G401 (cell line): ENCODE data around the gene KDM3B. TPM values are rescaled to one million over a fixed set of nuclear protein-coding genes. Genes with fewer than 3 reads are reported as not detected.
A peak's percentile ranks its signal among the peaks of the same experiment; 100 is the strongest.
"Not testable (repeated sequence)": the region's sequence is repeated elsewhere in the genome, so short reads cannot be mapped to it uniquely, and the experiment has no call there.

Experiments
- DNase-seq: peaks from one replicate; pipeline ENCODE4 v3.0.0-alpha.2; 2015; ENCODE audit warnings: low spot score
- in situ Hi-C: cut with HindIII; loops from 2 replicates; pipeline ENCODE4 v1.10.0; 2016; ENCODE audit warnings: low sequenced_read_pairs, mixed read lengths
- total RNA-seq: library from RNA; depleted of rRNA; stranded (reverse); fragments of >200 nt; shearing (Covaris generic); gene quantifications from 2 replicates; pipeline ENCODE4 v1.2.3, GENCODE V29; 2014; rRNA removed

The KDM3B gene, protein sequence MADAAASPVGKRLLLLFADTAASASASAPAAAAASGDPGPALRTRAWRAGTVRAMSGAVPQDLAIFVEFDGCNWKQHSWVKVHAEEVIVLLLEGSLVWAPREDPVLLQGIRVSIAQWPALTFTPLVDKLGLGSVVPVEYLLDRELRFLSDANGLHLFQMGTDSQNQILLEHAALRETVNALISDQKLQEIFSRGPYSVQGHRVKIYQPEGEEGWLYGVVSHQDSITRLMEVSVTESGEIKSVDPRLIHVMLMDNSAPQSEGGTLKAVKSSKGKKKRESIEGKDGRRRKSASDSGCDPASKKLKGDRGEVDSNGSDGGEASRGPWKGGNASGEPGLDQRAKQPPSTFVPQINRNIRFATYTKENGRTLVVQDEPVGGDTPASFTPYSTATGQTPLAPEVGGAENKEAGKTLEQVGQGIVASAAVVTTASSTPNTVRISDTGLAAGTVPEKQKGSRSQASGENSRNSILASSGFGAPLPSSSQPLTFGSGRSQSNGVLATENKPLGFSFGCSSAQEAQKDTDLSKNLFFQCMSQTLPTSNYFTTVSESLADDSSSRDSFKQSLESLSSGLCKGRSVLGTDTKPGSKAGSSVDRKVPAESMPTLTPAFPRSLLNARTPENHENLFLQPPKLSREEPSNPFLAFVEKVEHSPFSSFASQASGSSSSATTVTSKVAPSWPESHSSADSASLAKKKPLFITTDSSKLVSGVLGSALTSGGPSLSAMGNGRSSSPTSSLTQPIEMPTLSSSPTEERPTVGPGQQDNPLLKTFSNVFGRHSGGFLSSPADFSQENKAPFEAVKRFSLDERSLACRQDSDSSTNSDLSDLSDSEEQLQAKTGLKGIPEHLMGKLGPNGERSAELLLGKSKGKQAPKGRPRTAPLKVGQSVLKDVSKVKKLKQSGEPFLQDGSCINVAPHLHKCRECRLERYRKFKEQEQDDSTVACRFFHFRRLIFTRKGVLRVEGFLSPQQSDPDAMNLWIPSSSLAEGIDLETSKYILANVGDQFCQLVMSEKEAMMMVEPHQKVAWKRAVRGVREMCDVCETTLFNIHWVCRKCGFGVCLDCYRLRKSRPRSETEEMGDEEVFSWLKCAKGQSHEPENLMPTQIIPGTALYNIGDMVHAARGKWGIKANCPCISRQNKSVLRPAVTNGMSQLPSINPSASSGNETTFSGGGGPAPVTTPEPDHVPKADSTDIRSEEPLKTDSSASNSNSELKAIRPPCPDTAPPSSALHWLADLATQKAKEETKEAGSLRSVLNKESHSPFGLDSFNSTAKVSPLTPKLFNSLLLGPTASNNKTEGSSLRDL (N-terminal part only)
- total RNA-seq, result 56.3 and 72.0 TPM in 2 replicates

DNA sequence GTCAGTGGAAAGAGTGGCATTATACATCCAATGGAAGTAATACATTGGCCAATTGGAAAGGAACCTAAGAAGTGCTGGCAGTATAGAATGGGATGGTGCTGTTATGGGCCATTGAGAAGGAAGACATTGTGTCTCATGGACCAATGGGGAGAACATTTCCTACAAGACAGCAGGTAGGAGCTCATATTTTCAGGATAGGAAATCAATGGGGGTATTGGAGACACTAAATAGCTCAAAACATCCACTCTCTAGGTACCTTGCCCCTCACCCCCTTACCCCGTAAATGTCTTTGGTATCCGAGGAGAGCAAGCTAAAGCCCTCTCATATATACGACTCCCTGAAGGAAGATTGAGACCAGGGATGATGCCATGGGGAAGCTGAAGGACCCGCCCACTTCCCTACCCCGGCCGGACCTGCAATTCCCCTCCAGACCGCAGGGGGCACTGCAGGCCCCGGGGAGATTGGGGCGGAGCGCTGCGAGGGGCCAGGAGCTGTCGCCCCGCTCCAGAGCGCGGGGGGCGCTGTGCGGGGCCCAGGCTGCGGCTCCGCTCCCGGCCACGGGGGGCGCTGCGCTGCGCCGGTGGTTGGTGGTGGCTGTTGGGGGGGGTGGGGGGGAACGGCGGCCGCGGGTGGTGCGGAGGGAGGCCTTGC lies at the start of gene KDM3B:
Gene KDM3B, plus strand, starts transcription at position 615 of the 651 bp plus-strand sequence. CDS start 111 bp downstream, outside the sequence.
- peak; percentile 62 for DNase-seq
- in situ Hi-C loops, result no loop called here

DNA sequence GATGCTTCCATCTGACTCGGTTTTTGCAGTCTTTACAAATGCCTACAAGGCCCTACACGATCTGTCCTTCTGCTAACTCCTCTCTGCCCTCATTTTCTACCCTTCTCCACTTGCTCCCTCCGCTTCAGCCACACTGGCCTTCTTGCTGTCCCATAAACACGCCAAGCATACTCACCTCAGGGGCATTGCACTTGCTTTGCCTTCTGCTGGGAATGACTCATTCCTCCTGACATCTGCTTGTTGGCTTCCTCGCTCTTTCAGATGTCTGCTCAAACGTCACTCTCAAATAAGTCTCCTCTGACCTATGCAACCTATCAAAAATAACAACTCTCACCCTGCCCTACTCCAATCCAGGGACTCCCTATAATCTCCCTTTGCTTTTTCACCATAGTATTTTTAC lies 49.1 kb upstream of the KDM3B start:
- in situ Hi-C loops, result no loop called here
- DNase-seq, result peak; percentile 56

DNA sequence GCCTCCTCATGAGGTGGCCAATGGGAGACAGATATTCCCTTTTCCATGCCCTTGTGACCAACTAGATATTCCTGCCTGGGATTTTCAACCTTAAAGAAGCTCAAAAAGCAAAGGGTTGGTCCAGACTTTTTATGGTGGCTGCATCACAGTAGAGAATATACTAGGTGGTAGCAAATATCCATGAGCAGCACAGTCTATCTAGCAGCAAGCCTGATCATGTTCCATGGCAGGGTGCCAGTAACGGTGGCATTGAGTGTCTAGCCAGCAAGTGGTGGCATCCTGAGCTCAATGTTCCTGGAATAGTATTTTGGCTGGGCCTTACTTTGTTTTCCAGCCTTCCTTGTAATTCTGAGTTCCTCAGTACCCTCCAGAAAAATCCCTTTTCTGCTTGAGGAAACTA lies 46.7 kb upstream of the KDM3B start:
- peak; percentile 95 for DNase-seq
- in situ Hi-C loops, result no loop called here

DNA sequence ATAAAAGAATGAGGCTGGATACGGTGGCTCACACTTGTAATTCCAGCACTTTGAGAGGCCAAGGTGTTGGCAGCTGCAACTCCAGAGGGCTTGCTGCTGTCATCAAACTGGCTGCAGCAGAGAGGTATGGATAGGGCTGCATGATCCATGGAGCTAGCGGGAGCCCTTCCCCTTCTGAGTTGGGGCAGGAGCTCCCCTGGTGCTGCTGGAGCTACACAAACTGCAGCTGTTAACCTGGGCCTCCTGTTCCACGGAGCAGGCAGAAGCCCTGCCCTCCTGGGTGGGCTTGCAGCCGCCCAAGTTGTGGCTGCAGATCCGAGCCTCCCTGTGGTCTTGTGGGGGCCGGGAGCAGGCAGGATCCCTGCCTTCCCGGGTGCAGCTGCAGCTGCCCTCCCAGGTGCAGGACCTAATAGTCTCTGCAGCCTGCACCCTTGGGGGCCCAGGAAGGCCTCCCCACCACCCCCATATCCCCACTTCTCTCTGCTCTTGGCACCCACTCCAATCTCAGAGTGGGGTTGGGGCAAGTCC lies 36.7 kb upstream of the KDM3B start:
- no peak for DNase-seq
- in situ Hi-C loops, result no loop called here

DNA sequence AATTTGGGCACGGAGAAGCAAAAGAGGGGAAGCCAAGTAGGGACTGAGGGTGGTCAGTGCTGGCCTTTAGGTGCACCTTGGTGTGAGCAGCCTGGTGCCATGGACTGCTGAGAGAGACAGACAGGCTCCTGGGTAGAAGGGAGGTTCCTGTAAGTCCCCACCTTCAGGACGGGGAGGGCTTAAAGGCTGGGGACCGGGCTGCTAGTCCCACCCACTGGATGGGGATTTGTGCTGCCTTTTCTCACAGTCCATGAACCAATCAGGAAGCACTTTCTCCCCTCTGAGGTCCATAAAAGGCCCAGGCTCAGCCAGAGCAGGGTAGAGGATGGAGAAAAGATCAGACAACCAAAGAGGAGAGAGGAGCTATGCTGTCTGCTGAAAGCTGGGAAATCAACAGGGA lies 36.1 kb upstream of the KDM3B start:
- no peak for DNase-seq
- in situ Hi-C loops, result no loop called here

DNA sequence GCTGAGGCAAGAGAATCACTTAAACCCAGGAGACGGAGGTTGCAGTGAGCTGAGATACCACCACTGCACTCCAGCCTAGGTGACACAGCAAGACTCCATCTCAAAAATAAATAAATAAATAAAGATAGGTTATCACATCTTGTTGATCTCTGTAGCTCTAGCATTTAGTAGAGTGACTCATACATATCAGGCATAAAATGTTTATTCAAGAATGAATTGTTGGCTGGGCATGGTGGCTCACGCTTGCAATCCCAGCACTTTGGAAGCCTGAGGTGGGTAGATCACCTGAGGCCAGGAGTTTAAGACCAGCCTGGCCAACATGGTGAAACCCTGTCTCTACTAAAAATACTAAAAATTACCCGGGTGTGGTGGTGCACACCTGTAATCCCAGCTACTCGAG lies 34.3 kb upstream of the KDM3B start:
- in situ Hi-C loops, DNase-seq: not testable (repeated sequence)

DNA sequence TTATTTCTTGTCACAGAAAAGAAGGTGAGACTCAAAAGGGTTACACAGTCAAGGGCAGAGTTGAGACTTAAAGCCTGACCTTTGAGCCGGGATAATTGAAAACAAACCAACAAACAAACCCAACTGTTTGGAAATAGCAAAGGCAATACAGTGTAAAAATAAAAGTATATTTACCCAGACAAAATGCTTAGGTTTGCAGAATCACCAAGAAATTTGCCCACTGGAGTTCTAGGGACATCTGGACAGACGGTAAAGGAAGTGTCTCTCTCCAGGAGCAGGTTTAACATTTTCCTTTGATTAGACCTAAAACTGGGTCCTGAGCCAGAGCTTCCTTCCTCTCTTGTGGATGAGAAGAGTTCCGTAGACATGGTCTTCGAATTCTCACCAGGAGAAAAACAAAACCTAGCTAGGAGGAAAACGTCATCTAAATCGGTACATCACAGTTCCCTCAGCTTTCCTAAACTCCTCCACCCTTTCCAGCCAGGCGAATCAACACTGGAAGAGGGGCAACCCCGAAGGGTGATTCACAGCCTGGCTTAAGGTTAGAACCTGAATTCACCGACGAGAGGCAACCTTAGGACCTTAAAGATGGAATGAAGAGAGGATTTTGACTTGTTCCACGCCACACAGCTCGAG lies 21.6 kb upstream of the KDM3B start:
- no peak for DNase-seq

DNA sequence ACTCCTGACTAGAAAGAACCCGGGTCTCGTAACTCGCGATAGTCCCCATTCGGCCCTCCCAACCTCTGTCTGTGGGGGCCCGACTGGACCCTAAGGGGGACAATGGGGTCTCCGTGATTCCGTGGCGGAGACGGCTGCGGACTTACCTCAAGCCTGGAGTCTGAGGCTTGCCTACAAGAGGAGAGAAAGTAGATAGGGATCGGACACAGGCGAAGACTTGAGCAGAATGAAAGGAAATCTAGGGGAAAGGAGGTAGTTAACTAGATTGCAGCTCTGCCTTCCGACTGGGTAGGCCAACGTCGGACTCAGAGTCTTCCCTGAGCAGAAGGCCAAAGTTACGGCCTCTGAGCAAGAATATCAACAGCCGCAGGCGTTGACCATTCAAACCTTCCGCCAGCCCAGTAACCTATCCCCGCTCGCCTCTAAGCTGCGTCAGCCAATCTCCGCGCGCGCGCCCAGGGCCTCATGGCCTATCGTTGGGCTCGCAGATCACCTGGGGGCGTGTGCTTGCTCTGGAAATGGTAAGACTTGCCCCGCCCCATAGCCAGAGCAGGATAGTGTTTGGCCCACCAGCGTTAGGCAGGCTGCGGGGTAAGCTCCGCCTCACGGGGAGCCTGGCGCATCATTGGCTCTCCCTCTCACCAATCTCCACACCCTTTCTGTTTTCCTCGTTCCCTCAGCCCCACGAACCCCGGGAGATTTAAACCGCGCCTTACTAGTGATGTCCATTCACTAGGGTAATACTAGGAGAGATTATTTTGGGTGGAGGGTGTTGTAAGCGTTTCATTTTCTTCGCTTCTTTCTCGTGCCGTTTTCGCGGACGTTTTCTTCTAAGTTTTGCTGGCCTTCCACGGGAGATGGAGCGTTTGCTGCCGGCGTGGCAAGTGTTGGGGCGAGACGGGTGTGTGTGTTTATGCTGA lies 20.8 kb upstream of the KDM3B start, which contains the start of gene CDC25C:
Gene CDC25C, minus strand, starts transcription at position 356 of the 920 bp plus-strand sequence. CDS start 624 bp downstream, outside the sequence.
- in situ Hi-C loops, result no loop called here
- DNase-seq, result peak; percentile 100

More for the DNA sequence above, 21.6 kb upstream of the KDM3B start:
- in situ Hi-C loops, result no loop called here

DNA sequence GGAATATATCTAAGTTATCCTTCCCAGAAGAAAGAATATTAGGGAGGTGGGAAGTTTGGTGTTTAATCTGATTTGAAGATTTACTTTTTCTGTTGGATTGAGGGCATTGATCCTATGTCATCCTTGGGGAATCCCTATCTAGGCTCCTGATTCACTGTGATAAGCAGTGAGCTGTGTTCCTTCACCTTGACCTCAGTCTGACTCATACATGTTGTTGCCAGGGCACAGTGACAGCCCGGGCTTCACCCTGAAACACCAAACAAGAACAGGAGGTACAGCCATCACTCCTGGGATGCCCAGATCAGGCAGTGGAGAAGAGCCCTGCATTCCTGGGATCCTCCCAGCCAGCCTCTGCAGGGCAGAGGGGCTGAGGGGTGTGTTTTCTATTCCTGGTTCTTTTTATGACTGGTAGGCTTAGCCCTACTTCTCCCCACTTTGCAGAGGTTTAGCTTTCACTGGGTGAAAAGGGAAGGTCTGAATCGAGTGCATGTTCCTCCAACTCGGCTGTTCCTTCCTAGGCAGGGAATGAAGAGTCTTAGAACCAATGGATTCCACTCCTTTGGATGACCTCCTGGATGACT lies 17.5 kb upstream of the KDM3B start:
- in situ Hi-C loops, result no loop called here
- DNase-seq, result no peak

DNA sequence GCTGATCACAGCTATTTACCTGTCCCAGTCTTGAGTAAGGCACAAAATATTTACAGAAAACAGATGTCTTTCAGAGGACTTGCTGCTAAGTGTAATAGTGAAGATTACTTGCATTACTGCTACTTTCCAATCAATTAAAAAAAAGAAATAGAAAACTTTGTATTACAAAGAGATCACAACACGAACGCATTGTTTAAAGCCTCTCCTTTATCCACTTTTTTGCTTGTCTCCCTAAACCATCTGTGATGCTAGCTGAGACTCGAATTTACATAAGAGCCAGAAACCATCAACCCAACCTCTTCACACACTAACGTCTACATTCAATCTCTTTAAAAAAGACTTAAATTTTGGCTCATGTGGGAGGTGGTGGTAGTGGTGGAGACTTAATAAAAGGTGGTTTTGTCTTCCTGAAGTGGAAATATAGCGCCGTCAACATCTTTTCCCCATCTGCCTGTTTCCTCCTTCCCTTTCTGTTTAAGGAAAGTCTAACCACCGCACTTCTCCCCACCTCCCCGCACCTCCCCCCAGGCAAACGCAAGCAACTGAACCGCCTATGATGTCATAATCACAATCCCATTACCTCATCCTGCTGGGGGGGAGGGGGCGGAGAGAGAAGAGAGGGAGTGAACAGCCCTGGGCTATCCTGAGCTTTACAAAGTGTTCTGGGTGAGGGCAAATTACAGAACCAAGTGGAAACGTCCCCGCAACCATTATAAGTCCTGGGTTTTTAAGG lies 15.4 kb upstream of the KDM3B start:
- peak; percentile 91 for DNase-seq

DNA sequence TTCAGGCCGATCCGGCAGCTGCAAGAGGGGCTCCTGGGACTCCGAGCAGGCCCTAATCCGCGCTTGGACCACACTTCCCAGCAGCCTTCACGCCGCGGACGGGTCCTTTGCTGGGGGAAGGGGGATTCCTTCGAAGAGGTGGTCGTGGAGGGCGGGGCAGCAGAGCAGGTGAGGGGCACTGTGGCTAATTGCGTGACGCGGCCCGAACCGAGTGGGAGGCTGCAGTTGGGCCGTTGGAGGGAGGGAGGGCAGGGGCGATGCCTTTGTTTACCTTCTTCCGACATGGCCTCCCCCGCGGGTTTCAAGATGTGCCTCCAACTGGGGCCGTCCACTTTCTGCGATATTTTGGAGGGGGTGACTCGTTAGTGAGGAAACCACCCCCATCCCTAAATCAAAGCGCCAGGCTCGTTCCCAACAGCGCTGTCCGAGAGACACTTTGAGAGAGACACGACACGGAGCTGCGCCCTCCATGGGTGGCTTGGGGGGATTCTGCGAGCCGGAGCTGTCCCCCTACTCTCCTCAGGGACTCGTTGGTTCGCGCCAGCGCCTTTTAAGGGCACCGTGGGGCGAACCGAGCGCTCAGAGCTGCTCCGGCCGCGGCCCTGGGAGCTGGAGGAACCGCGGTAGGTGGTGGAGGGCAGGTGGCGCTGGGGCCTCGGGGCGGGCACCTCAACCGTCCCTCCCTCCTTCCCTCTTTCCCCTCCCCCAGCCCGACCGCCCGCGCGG lies 14.6 kb upstream of the KDM3B start, which contains the start of gene FAM53C:
Gene FAM53C, plus strand, starts transcription at position 582 of the 726 bp plus-strand sequence. CDS start 3,070 bp downstream, outside the sequence.
- DNase-seq, result peak; percentile 92
- in situ Hi-C loops, result no loop called here

More for the DNA sequence above, 15.4 kb upstream of the KDM3B start:
- in situ Hi-C loops, result no loop called here

DNA sequence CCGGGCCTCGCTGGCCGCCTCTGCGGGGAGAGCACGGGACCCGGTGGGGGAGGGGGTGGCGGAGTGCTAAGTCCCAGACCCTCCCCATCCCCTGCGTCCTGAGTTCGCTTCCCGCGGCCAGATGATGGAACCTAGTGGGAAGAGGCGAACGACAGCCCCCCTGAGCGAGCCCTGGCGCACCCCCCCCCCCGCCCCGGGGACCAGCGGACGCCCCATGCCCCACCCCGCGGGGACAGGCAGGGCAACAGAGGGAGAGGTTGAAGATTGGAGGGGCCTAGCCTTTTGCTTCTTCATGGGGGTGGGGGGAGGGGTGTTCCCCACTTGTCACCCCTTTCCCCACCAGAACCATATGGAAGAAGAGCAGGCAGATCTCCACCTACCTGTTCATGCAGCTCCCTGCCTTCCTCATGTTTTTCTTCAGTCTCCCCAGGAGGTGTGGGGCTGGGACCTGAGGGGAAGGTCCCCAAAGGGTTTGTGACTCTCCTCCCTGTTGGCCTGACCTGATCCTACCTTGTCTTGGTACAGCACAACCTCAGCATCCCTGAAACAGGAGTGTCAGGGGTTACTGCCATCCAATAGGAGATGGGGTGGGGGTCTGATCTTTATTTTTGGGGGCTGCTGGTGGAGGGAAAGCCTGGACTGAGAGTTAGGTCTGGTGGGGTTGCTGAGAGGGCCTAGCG lies 13.9 kb upstream of the KDM3B start:
- in situ Hi-C loops, result no loop called here
- DNase-seq, result no peak

DNA sequence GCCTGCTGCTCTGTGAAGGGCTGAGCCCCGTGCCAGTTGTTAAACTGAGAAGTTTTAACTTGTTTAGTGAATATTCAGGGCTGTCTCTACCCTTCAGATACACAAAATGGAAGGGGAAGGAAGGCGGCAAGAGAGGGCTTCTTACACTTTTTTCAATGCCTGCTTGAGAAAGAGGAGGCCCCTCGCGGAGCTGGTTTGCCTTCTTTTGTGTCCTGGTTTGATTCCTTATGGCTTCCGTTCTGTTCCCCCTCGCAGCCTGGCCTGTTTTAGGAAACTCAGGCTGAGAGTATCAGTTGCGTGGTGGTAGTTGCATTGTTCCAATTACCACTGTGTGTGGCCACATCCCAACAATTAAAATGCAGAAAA lies 13.4 kb upstream of the KDM3B start:
- in situ Hi-C loops, result no loop called here
- DNase-seq, result peak; percentile 43

DNA sequence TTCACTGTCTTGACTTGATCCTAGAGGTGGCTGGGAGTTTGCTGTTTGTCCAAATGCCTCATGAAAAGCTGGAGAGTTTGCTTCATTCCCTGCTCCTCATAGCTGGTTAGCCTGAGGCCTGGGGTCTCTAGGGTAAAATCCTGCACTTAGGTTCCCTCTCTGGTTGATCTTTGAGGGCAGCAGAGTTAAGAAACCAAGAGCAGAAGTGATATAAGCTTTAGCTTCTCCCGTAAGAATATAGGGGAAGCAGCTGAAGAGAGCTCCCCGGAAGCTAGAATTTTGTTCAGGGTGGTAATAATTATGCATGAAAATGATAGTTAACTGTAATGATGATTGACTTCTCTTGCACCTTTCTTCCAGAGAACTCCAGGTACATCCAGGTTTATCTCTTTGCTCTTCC lies 13.0 kb upstream of the KDM3B start:
- in situ Hi-C loops, result no loop called here
- DNase-seq, result no peak

DNA sequence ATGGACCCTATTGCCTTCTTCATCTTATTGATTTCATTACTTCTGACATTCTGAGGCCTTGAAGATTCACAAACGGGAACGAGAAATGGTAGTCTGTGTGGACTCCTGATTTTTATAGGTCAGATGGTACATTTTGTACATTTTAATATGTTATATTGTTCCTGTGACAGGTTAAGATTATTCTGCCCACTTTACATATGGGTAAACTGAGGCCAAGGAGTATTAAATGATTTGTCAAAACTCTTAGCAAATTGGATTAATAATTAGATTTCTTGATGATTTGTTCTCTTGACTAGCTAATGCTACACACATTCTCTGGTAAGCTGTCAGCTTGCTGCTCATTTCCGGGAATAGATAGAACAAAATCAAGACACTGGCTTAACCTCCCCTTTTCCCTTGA lies 12.5 kb upstream of the KDM3B start:
- no peak for DNase-seq
- in situ Hi-C loops, result no loop called here
